Measurements from ENCODE around the gene CAPZB.

The CAPZB gene

DNA sequence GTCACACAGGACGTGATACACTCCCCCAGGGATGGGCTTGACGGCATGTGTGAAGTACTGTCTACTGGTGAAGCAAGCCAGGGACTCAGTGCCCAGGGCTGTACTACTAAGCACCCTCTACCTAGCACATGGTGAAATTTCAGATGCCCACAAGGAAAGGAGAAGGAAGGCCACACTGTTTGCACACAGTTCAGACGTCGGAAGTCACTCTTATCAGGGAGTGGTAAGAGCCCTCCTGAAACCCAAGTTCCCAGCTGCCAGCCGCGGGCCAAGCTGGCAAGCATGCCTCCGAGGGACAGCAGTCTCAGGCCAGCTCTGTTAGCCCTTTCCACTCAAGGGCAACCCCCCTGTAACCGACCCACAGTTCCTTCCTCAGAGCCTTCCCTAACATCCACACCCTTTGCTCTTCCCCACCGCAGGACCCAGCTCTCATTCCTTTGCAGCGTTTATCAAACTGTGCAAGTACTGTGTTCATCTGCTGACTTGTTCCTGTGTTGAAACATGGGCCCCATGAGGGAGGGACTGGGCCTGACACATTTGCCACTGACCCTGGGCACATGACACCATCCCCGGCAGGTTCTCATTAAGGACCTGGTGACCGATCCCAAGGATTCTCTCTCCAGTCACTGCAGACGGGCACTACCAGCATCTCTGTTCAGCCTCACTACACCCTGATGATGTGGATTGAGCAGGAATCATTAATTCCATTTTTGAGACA is 114.7 kb downstream of the CAPZB start:
- no peaks in the 10 kb centered on the region for H3K9me3 ChIP-seq (ENCODE audit: insufficient read depth, low read depth, low read length)
- no peak for TF ChIP-seq CTCF (conservative IDR thresholded peaks at IDR 0.05; ENCODE audit: low read length)
- TF ChIP-seq EZH2phosphoT487 (IDR thresholded peaks at IDR 0.05; ENCODE audit: borderline replicate concordance) = no peak
- H3K9ac ChIP-seq (ENCODE audit: low read depth, low read length, poor library complexity, severe bottlenecking) = no peak overlapping the region
- H3K4me2 ChIP-seq (ENCODE audit: low read depth, low read length, poor library complexity, severe bottlenecking) = no peak overlapping the region
- H3K4me3 ChIP-seq (ENCODE audit: low read length, poor library complexity, severe bottlenecking) = no peak overlapping the region
- H3K36me3 ChIP-seq (ENCODE audit: insufficient read depth, low read length) = peaks cover 41% of the 10 kb centered on the region; the same call in 1 of the 2 replicates
- no peaks in the 10 kb centered on the region for H3K27me3 ChIP-seq (ENCODE audit: insufficient read depth, low read length, poor library complexity, severe bottlenecking)
- peaks cover 15% of the 10 kb centered on the region for H4K20me1 ChIP-seq (ENCODE audit: insufficient read depth, low read length, poor library complexity, severe bottlenecking)
- H3F3A ChIP-seq (ENCODE audit: low read depth) = no peaks in the 10 kb centered on the region
- H3K9me2 ChIP-seq (replicated peaks; ENCODE audit: low read depth, low read length) = no peaks in the 10 kb centered on the region
- peaks cover 14% of the 10 kb centered on the region; the same call in 1 of the 2 replicates for H3K79me2 ChIP-seq (ENCODE audit: insufficient read depth, low read length)
- H2AFZ ChIP-seq (ENCODE audit: low read length) = no peak overlapping the region
- no peaks in the 10 kb centered on the region for H3K4me1 ChIP-seq (ENCODE audit: insufficient read depth, low read length, poor library complexity, severe bottlenecking)

- H3K4me3 ChIP-seq (ENCODE audit: low read length, poor library complexity, severe bottlenecking) = no peak overlapping the region
- H3K79me2 ChIP-seq (ENCODE audit: insufficient read depth, low read length) = peaks cover 14% of the 10 kb centered on the region; the same call in 1 of the 2 replicates
- H3K9me3 ChIP-seq (ENCODE audit: insufficient read depth, low read depth, low read length) = no peaks in the 10 kb centered on the region
- no peak overlapping the region for H2AFZ ChIP-seq (ENCODE audit: low read length)
- no peak overlapping the region for H3K4me2 ChIP-seq (ENCODE audit: low read depth, low read length, poor library complexity, severe bottlenecking)
- TF ChIP-seq EZH2phosphoT487 (IDR thresholded peaks at IDR 0.05; ENCODE audit: borderline replicate concordance) = no peak
- no peak for TF ChIP-seq CTCF (conservative IDR thresholded peaks at IDR 0.05; ENCODE audit: low read length)
- peaks cover 30% of the 10 kb centered on the region; the same call in 1 of the 2 replicates for H3K36me3 ChIP-seq (ENCODE audit: insufficient read depth, low read length)
- H3K9me2 ChIP-seq (replicated peaks; ENCODE audit: low read depth, low read length) = no peaks in the 10 kb centered on the region
- H3F3A ChIP-seq (ENCODE audit: low read depth) = no peaks in the 10 kb centered on the region
- no peaks in the 10 kb centered on the region for H3K27me3 ChIP-seq (ENCODE audit: insufficient read depth, low read length, poor library complexity, severe bottlenecking)
- H3K4me1 ChIP-seq (ENCODE audit: insufficient read depth, low read length, poor library complexity, severe bottlenecking) = no peaks in the 10 kb centered on the region
- H4K20me1 ChIP-seq (ENCODE audit: insufficient read depth, low read length, poor library complexity, severe bottlenecking) = peaks cover 16% of the 10 kb centered on the region
- H3K9ac ChIP-seq (ENCODE audit: low read depth, low read length, poor library complexity, severe bottlenecking) = no peak overlapping the region
These were observed 115.8 kb downstream of the CAPZB start for GRCh38 chr1:19369396-19370090.

DNA sequence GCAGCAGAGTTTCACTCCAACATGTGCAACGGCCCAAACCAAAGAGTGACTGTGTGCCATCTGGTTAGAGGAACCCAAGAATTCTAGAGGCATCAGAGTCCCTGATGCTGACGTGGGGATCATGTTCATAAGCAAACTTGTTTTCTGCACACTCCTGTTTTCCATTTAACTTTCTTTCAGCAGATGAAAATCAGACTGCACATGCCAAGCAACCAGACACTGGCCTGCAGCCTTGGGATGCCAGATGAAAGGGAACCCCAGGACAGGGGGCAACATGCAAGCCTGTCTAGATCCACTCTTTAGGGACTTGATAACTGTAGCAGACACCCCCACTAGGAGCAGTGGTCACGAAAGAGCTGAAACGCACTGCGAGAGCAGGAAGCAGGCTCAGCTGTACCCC is 116.4 kb downstream of the CAPZB start:
- H3K4me2 ChIP-seq (ENCODE audit: low read depth, low read length, poor library complexity, severe bottlenecking) = no peak overlapping the region

More for the DNA sequence above, 116.4 kb downstream of the CAPZB start:
- H3K27me3 ChIP-seq (ENCODE audit: insufficient read depth, low read length, poor library complexity, severe bottlenecking) = no peaks in the 10 kb centered on the region
- no peak overlapping the region for H3K9ac ChIP-seq (ENCODE audit: low read depth, low read length, poor library complexity, severe bottlenecking)
- TF ChIP-seq CTCF (conservative IDR thresholded peaks at IDR 0.05; ENCODE audit: low read length) (no peak), EZH2phosphoT487 (IDR thresholded peaks at IDR 0.05; ENCODE audit: borderline replicate concordance) (no peak)
- no peak overlapping the region for H3K4me3 ChIP-seq (ENCODE audit: low read length, poor library complexity, severe bottlenecking)
- no peaks in the 10 kb centered on the region for H3K4me1 ChIP-seq (ENCODE audit: insufficient read depth, low read length, poor library complexity, severe bottlenecking)
- H2AFZ ChIP-seq (ENCODE audit: low read length) = no peak overlapping the region
- no peaks in the 10 kb centered on the region for H3K9me2 ChIP-seq (replicated peaks; ENCODE audit: low read depth, low read length)
- peaks cover 25% of the 10 kb centered on the region; the same call in 1 of the 2 replicates for H3K36me3 ChIP-seq (ENCODE audit: insufficient read depth, low read length)
- H3K79me2 ChIP-seq (ENCODE audit: insufficient read depth, low read length) = peaks cover 12% of the 10 kb centered on the region; the same call in 1 of the 2 replicates
- H3K9me3 ChIP-seq (ENCODE audit: insufficient read depth, low read depth, low read length) = no peaks in the 10 kb centered on the region
- peaks cover 21% of the 10 kb centered on the region for H4K20me1 ChIP-seq (ENCODE audit: insufficient read depth, low read length, poor library complexity, severe bottlenecking)
- no peaks in the 10 kb centered on the region for H3F3A ChIP-seq (ENCODE audit: low read depth)

Data from Loucy (cell line).